ENCODE measurements around the gene NDUFB4. TPM values are rescaled to one million over a fixed set of nuclear protein-coding genes. Genes with fewer than 3 reads are reported as not detected.

NDUFB4 gene
- total RNA-seq, 1 experiment from 2014 or later, result 147 TPM

GRCh38 chr3:120569222-120570057 lies 26.7 kb upstream of the NDUFB4 start:
- no peak for DNase-seq (ENCODE audit: low spot score)

- DNase-seq (ENCODE audit: low spot score), result no peak
Measured at GRCh38 chr3:120572027-120572426, 24.1 kb upstream of the NDUFB4 start.

GRCh38 chr3:120587332-120587975 lies 8.7 kb upstream of the NDUFB4 start:
- DNase-seq (ENCODE audit: low spot score), result no peak

GRCh38 chr3:120595788-120596115 lies 384 bp upstream of the NDUFB4 start:
- no peak for DNase-seq (ENCODE audit: low spot score)

GRCh38 chr3:120596853-120597223 lies 702 bp downstream of the NDUFB4 start:
- DNase-seq (ENCODE audit: low spot score), result no peak

GRCh38 chr3:120597445-120598049 lies 1.4 kb downstream of the NDUFB4 start:
- DNase-seq (ENCODE audit: low spot score), result no peak

- DNase-seq (ENCODE audit: low spot score), result no peak
Measured at GRCh38 chr3:120599211-120599610, 3.1 kb downstream of the NDUFB4 start.

GRCh38 chr3:120601554-120601953 lies 5.4 kb downstream of the NDUFB4 start:
- no peak for DNase-seq (ENCODE audit: low spot score)

- no peak for DNase-seq (ENCODE audit: low spot score)
Measured at GRCh38 chr3:120602682-120603081, 6.5 kb downstream of the NDUFB4 start.

- DNase-seq (ENCODE audit: low spot score), result no peak
Measured at GRCh38 chr3:120604382-120604781, 8.2 kb downstream of the NDUFB4 start.

GRCh38 chr3:120604784-120605183 lies 8.6 kb downstream of the NDUFB4 start:
- DNase-seq (ENCODE audit: low spot score), result peak; percentile 20

- DNase-seq (ENCODE audit: low spot score), result no peak
Measured at GRCh38 chr3:120608506-120608905, 12.4 kb downstream of the NDUFB4 start.

- DNase-seq (ENCODE audit: low spot score), result no peak
Measured at GRCh38 chr3:120614765-120615164, 18.6 kb downstream of the NDUFB4 start.

GRCh38 chr3:120615847-120616609 lies 19.9 kb downstream of the NDUFB4 start:
- no peak for DNase-seq (ENCODE audit: low spot score)

GRCh38 chr3:120616745-120617144 lies 20.6 kb downstream of the NDUFB4 start:
- peak; percentile 29 for DNase-seq (ENCODE audit: low spot score)

- no peak for DNase-seq (ENCODE audit: low spot score)
Measured at GRCh38 chr3:120622457-120622856, 26.3 kb downstream of the NDUFB4 start.

GRCh38 chr3:120622870-120623726 lies 27.0 kb downstream of the NDUFB4 start:
- DNase-seq (ENCODE audit: low spot score), result peak; percentile 59

GRCh38 chr3:120623727-120624093 lies 27.6 kb downstream of the NDUFB4 start:
- no peak for DNase-seq (ENCODE audit: low spot score)

- no peak for DNase-seq (ENCODE audit: low spot score)
Measured at GRCh38 chr3:120625159-120625586, 29.0 kb downstream of the NDUFB4 start.

- no peak for DNase-seq (ENCODE audit: low spot score)
Measured at GRCh38 chr3:120634539-120634938, 38.4 kb downstream of the NDUFB4 start.

GRCh38 chr3:120636795-120637401 lies 40.8 kb downstream of the NDUFB4 start:
- peak; percentile 44 for DNase-seq (ENCODE audit: low spot score)

All from HT-29 (cell line).